Gastroesophageal sphincter (tissue), 3 donors: Measurements from ENCODE around the gene HBZ.
"Not testable (repeated sequence)": the region's sequence is repeated elsewhere in the genome, so short reads cannot be mapped to it uniquely, and the experiment has no call there.

Experiments
- CTCF ChIP-seq, 4 experiments: fragments of 200-600 bp in 2 of 4; fragments of 450-650 bp in 2 of 4; sonication (generic) in 1 of 4; IDR thresholded peaks; one replicate each; pipeline ENCODE4 v1.5.1; 2017 to 2019; ENCODE audit warnings: antibody characterized with exemption in 4 of 4, mild to moderate bottlenecking in 2 of 4, moderate library complexity in 2 of 4
- POLR2AphosphoS5 ChIP-seq: sonication (generic); formaldehyde crosslinking; IDR thresholded peaks from one replicate; pipeline ENCODE4 v1.6.1; 2017; ENCODE audit warnings: antibody characterized with exemption

- not testable (repeated sequence) for TF ChIP-seq CTCF (IDR thresholded peaks at IDR 0.05); POLR2AphosphoS5
Measured at GRCh38 chr16:176006-176405, 23.6 kb downstream of the HBZ start.
